ENCODE results near the gene MFN2. TPM values are rescaled to one million over a fixed set of nuclear protein-coding genes. Genes with fewer than 3 reads are reported as not detected.

The MFN2 gene
- total and polyA plus RNA-seq, 2 of the 8 experiments (the other 6 are each of a cell fraction or from before 2014, with no cell fraction given) = 34.0 to 62.5 TPM

- TF ChIP-seq SIN3A (conservative IDR thresholded peaks at IDR 0.05 in 1 of 2, IDR thresholded peaks at IDR 0.05 in 1 of 2; ENCODE audit: low read depth in 1 of 2, low read length in 2 of 2) (peak; percentile 63 to 78; a peak in 2 of 4 replicates), HDAC2 (IDR thresholded peaks at IDR 0.05; ENCODE audit: borderline replicate concordance in 1 of 2, low read depth in 2 of 2, low read length in 2 of 2) (no peak), RBBP5 (IDR thresholded peaks at IDR 0.05; ENCODE audit: borderline replicate concordance, low read depth, low read length) (peak; percentile 92; the same call in 1 of the 2 replicates), CTCF (IDR thresholded peaks at IDR 0.05; ENCODE audit: control extremely low read depth in 1 of 3, insufficient read depth in 1 of 3, low read depth in 1 of 3, low read length in 3 of 3) (no peak), YY1 (IDR thresholded peaks at IDR 0.05; ENCODE audit: low read depth, low read length) (peak; percentile 97), ASH2L (IDR thresholded peaks at IDR 0.05; ENCODE audit: low read length) (peak; percentile 90), PHF8 (conservative IDR thresholded peaks at IDR 0.05; ENCODE audit: low read depth, low read length) (peak; percentile 98), TAF1 (IDR thresholded peaks at IDR 0.05; ENCODE audit: low read depth, low read length) (peak; percentile 99), TAF7 (optimal IDR thresholded peaks at IDR 0.05; ENCODE audit: borderline replicate concordance, low read depth, low read length) (peak; percentile 96), CBX5 (IDR thresholded peaks at IDR 0.05; ENCODE audit: low read depth, low read length) (no peak), JUND (IDR thresholded peaks at IDR 0.05; ENCODE audit: low read length) (peak; percentile 82), SP2 (IDR thresholded peaks at IDR 0.05; ENCODE audit: low read length) (no peak), SUZ12 (IDR thresholded peaks at IDR 0.05; ENCODE audit: low read length) (no peak), CREB1 (IDR thresholded peaks at IDR 0.05) (peak; percentile 99), GTF2F1 (IDR thresholded peaks at IDR 0.05; ENCODE audit: borderline replicate concordance, low read depth, low read length) (0 out of 2 replicates have a peak, but pooled peaks have one; percentile 20), KDM1A (IDR thresholded peaks at IDR 0.05; ENCODE audit: borderline replicate concordance, low read length) (no peak), RFX5 (IDR thresholded peaks at IDR 0.05; ENCODE audit: borderline replicate concordance, low read depth, low read length) (no peak), TEAD4 (IDR thresholded peaks at IDR 0.05; ENCODE audit: low read depth, low read length) (no peak), SP1 (IDR thresholded peaks at IDR 0.05; ENCODE audit: low read depth, low read length) (peak; percentile 68; the same call in 1 of the 2 replicates), NANOG (IDR thresholded peaks at IDR 0.05; ENCODE audit: insufficient read depth, low read depth, low read length, poor library complexity, severe bottlenecking) (no peak), KDM5A (IDR thresholded peaks at IDR 0.05; ENCODE audit: low read length) (peak; percentile 98)
Observed at GRCh38 chr1:11979851-11980675, at the start of gene MFN2 (continued).

Data from H1 (cell line).